ENCODE data around the gene FAM228A.
A peak's percentile ranks its signal among the peaks of the same experiment; 100 is the strongest.
"Not testable (repeated sequence)": the region's sequence is repeated elsewhere in the genome, so short reads cannot be mapped to it uniquely, and the experiment has no call there.

Gene FAM228A

GRCh38 chr2:24174851-24175277, at the start of gene FAM228A:
FAM228A (plus strand) TSS chr2:24175053; CDS start chr2:24175481, 428 bp downstream.
- no peak for DNase-seq (ENCODE audit: low spot score)

DNA sequence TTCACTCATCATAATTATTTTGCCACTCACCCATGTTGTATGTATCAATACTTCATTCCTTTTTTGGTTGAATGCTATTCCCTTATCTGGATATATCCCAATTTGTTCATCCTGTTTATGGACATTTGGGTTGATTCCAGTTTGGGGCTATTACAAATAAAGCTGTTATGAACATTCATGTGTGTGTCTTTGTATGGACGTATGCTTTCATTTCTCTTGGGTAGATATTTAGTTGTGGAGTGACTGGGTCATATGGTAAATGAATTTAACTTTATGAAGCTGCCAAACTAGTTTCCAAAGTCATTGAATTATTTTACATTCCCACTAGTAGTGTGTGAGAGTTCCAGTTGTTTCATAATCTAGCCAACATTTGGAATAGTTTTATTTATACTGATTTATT, 48.9 kb upstream of the FAM228A start:
- no peak for DNase-seq (ENCODE audit: low spot score)

- DNase-seq (ENCODE audit: low spot score): no peak
Observed at GRCh38 chr2:24132543-24132942, 42.3 kb upstream of the FAM228A start.

DNA sequence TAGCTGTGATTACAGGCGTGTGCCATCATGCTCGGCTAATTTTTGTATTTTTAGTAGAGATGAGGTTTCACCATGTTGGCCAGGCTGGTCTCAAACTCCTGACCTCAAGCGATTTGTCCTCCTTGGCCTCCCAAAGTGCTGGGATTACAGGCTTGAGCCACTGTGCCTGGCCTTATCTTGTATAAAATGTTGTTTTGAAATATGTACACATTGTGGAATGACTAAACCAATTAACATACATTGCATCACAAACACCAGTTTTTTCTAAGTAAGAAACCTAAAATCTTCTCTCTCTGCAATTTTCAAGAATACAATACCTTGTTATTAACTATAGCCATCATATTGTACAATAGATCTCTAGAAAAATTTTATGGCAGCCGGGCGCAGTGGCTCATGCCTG, 34.5 kb upstream of the FAM228A start:
- DNase-seq (ENCODE audit: low spot score): not testable (repeated sequence)

DNA sequence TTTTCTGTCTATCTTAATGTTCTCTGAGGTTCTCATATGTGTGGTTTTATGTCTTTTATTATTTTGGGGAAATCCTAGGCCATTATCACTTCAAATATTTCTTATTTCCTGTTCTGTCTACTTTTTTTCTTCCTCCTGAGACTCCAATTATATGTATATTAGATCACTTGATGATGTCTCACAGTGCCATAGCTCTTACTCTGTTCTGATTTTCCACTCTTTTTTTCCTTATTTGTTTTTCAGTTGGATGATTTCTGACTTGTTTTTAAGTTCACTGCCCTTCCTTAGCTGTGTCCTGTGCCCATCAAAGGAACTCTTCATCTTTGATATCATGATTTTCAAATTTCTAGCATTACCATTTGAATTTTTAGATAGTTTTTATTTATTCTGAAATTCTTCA, 27.5 kb upstream of the FAM228A start:
- no peak for DNase-seq (ENCODE audit: low spot score)

DNA sequence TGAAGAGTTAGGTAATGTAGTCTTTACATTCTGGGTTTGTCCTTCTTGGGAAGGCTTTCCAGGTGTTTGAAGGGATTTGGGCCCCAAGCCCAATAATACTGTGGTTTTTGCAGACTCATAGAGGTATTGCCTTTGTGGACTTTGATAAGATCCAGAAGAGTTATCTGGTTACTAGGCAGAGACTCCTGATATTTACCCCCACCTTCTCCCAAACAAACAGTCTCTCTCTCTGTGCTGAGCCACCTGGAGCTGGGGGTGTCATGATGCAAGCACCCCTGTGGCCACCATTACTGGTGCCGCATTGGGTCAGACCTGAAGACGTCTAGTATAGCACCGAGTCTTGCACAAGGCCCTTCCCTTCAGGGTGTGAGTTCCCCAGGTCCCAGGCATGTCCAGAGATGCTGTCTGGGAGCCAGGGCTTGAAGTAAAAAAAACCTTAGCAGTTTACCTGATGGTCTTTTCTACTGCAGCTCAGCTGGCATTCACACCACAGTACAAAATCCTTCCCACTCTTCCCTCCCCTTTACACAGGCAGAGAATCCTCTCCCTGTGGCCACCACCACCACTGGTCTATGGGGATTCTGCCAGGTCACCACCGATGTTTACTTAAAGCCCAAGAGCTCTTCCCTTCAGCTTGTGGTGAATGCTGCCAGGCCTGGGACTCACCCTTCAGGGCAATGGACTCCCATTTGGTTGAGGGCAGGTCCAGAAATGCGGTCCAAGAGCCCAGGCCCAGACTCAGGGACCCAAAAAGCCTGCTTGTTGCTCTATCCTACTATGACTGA, 22.2 kb upstream of the FAM228A start:
- no peak for DNase-seq (ENCODE audit: low spot score)

DNA sequence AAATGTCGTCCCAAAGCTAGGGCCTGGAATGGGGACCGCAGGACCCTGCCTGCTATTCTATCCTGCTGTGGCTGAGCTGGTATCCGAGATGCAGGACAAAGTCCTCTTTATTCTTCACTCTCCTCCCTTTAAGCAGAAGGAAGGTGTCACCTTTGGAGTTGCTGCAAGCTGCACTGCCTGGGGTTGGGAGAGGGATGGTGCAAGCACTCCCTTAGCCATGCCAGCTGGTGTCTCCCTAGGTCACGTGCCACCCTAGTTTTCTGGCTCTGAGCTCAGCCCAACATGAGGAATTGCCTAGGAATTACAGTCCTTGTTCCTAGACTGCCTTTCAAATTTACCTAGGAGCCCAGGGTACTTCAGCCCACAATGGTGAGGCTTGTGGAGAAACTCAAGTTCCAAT, 21.4 kb upstream of the FAM228A start:
- DNase-seq (ENCODE audit: low spot score): no peak

DNA sequence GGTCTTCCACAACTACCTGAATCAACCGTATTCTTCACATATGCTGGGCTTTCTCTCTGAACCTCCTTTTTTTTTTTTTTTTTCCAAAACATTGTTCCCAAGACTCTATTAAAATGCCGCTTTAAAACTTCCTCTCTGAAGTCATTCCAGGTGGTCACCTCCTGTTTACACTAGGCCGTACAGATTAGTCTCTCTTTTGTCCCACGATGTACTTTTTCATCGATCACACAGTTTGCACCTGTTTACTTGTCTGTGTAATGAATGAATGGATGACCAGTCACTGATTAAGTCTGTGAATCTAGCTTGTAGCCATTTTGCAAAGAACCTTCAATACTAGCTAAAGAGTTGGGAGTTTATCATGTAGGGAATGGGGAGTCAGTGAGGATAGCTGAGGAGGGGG, 16.7 kb upstream of the FAM228A start:
- no peak for DNase-seq (ENCODE audit: low spot score)

- no peak for DNase-seq (ENCODE audit: low spot score)
Observed at GRCh38 chr2:24159708-24160107, 15.1 kb upstream of the FAM228A start.

- no peak for DNase-seq (ENCODE audit: low spot score)
Observed at GRCh38 chr2:24160761-24161160, 14.1 kb upstream of the FAM228A start.

GRCh38 chr2:24162494-24162893, 12.4 kb upstream of the FAM228A start:
- no peak for DNase-seq (ENCODE audit: low spot score)

- no peak for DNase-seq (ENCODE audit: low spot score)
Observed at GRCh38 chr2:24163186-24163585, 11.7 kb upstream of the FAM228A start.

DNA sequence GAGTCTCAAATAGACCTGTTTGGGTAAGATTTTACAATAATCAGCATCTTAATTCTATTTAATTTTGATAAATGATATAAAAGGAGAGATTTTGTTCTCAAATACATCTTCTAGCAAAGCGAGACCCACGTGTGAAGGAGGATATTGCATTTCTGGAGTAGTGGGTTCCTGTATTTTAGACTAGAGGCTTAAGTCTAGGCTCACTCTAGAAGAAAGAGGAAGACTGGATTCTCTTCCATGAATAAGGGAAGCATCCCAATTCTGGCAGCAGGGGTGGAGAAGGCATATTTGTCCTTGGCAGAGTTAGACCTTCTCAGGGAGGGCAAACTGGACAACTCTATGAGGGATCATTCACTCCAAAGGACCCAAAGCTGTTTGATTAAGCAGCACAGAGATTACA, 11.3 kb upstream of the FAM228A start:
- DNase-seq (ENCODE audit: low spot score): no peak

- peak; percentile 24 for DNase-seq (ENCODE audit: low spot score)
Observed at GRCh38 chr2:24164416-24164973, 10.4 kb upstream of the FAM228A start.

GRCh38 chr2:24169023-24169422, 5.8 kb upstream of the FAM228A start:
- DNase-seq (ENCODE audit: low spot score): no peak

- no peak for DNase-seq (ENCODE audit: low spot score)
Observed at GRCh38 chr2:24175631-24176187, 856 bp downstream of the FAM228A start.

- no peak for DNase-seq (ENCODE audit: low spot score)
Observed at GRCh38 chr2:24176326-24176725, 1.5 kb downstream of the FAM228A start.

DNA sequence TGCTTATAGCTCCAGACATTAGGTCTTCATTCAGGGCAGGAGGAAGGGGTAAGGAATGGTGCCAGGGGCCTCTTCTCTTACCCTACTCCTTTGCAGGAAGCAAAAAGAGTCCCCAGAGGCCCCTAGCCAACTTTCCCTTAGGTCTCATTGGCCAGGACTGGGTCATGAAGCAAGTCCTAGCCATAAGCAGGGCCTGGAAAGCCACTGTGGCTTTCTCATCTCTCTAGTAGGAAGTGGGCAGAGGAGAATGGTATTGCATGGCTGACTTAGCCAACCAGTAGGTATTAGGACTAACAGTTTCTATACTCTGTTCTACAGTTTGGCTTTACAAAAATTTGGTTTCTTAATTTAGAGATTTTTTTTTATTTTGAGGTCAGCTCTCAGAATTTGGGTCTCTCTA, 4.8 kb downstream of the FAM228A start:
- no peak for DNase-seq (ENCODE audit: low spot score)

DNA sequence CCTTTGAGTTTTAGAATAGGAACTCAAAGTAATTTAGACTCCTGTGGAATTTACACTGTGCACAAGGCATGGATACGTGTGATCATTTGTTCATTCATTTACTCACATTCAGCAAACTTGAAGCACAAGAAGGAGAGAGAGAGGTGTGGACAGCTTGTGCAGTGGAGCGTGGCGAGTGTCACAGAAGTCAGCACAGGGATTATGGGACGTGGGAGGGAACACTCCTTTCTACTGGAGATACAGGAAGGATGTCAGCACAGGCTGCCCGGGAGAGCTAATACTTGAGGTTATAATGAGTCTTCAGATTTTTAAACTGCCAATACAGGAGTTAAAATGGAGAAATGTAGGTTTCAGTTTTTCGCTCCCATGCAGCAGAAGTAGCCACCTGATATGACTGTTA, 7.0 kb downstream of the FAM228A start:
- DNase-seq (ENCODE audit: low spot score): no peak

GRCh38 chr2:24182507-24182906, 7.7 kb downstream of the FAM228A start:
- no peak for DNase-seq (ENCODE audit: low spot score)

GRCh38 chr2:24183366-24184069, 8.7 kb downstream of the FAM228A start:
- DNase-seq (ENCODE audit: low spot score): no peak

GRCh38 chr2:24189551-24189950, 14.7 kb downstream of the FAM228A start:
- DNase-seq (ENCODE audit: low spot score): no peak

DNA sequence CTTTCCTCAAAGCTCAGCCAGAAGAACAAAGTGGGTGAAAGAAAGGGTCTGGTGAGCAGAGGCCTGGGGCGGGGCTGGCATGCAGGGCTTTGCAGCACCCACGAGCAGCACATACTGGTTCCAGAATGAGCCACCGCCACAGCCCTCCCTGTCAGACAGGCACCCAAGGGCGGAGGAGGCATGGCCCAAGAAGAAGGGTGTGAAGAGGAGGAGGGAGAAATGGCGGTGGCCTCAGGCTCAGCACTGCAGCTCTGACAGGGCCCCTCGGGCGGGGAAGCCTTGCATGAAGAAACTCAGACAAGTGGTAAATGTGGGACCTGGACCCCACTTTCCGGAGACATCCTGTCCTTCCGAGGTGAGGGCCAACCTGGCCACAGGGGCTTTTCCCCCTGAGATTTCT, 15.7 kb downstream of the FAM228A start:
- no peak for DNase-seq (ENCODE audit: low spot score)

All from CD4-positive, alpha-beta T cell treated with Interleukin-2 at 100 ng/mL for 4 hours (primary cell).